Upper lobe of left lung (tissue), 4 donors: ENCODE measurements around the gene SVIL.
"Not testable (repeated sequence)": the region's sequence is repeated elsewhere in the genome, so short reads cannot be mapped to it uniquely, and the experiment has no call there.

Experiments used
- EP300 ChIP-seq, 4 donors: sonication (generic); formaldehyde crosslinking; IDR thresholded peaks; one replicate each; pipeline ENCODE4 v1.5.1; 2017; ENCODE audit warnings: antibody characterized with exemption in 4 of 4, control low read depth in 2 of 4
- POLR2A ChIP-seq, 4 donors: fragments of 450-650 bp; IDR thresholded peaks; one replicate each; pipeline ENCODE4 v1.5.1; 2016 to 2017; ENCODE audit warnings: antibody characterized with exemption in 4 of 4, mild to moderate bottlenecking in 2 of 4
- POLR2AphosphoS5 ChIP-seq, 2 donors: sonication (generic); formaldehyde crosslinking; IDR thresholded peaks; one replicate each; pipeline ENCODE4 v1.5.1; 2017; ENCODE audit warnings: antibody characterized with exemption in 2 of 2

DNA sequence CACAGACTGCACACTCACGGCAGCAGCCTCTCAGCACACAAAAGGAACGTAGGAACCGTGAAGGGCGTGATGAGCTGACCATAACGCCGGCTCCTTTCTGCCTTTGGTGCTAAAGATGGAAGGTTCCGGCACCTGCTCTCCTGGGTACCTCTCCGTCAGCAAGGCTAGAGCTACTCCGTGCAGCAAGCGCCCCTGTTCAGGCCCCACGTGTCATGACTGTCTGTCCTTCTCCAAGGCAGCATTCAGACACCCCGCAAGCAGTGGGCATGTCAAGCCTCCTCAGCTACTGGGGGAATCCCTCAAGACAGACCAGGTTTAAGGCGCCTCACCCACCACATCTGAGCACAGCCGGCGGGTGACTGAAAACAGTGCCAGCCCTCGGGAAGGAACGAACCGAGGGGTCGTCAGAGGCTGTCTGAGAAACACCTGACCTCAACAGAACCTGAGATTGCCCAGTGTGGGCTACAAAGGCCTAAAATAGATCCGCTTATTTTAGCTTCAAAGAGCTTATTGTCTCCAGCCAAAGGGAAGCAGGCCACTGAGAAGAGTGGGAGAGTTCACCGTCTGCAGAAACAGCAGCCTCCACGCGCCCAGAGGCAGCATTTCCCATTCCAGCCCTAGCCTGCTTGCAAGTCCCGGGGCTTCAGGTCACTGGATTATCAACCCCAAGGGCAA is 124.2 kb downstream of the SVIL start:
- TF ChIP-seq EP300, POLR2AphosphoS5, POLR2A (IDR thresholded peaks at IDR 0.05): not testable (repeated sequence)
